Duodenal mucosa (tissue), 2 donors: ENCODE data around the gene TMEM219.

Source experiments
- H3K27ac ChIP-seq: one replicate; pipeline ENCODE4 v1.7.0; 2013; ENCODE audit warnings: low read depth, low read length
- H3K27me3 ChIP-seq, 2 donors: one replicate each; pipeline ENCODE4 v1.7.0; 2013; ENCODE audit warnings: low read length in 2 of 2, control low read depth in 1 of 2; ENCODE audit not compliant: insufficient read depth in 2 of 2, control insufficient read depth in 1 of 2
- H3K36me3 ChIP-seq, 2 donors: one replicate each; pipeline ENCODE4 v1.7.0; 2013; ENCODE audit warnings: low read length in 2 of 2, control low read depth in 1 of 2; ENCODE audit not compliant: insufficient read depth in 2 of 2, control insufficient read depth in 1 of 2
- H3K4me1 ChIP-seq, 2 donors: one replicate each; pipeline ENCODE4 v1.7.0; 2013; ENCODE audit warnings: low read length in 2 of 2, control low read depth in 1 of 2; ENCODE audit not compliant: insufficient read depth in 2 of 2, control insufficient read depth in 1 of 2
- H3K4me3 ChIP-seq, 2 donors: one replicate each; pipeline ENCODE4 v1.7.0; 2013; ENCODE audit warnings: low read length in 2 of 2, low read depth in 1 of 2
- H3K9ac ChIP-seq, 2 donors: one replicate each; pipeline ENCODE4 v1.7.0; 2013; ENCODE audit warnings: low read length in 2 of 2, low read depth in 1 of 2
- H3K9me3 ChIP-seq, 2 donors: one replicate each; pipeline ENCODE4 v1.7.0; 2013; ENCODE audit warnings: low read length in 2 of 2, control low read depth in 1 of 2; ENCODE audit not compliant: control insufficient read depth in 1 of 2

TMEM219 gene

GRCh38 chr16:29982560-29983419, 20.9 kb downstream of the TMEM219 start:
- Histone ChIP-seq H3K36me3 (peaks cover 81 to 92% of the 10 kb centered on the region in 2 donors), H3K9me3 (no peaks in the 10 kb centered on the region), H3K27me3 (no peaks in the 10 kb centered on the region), H3K4me3 (no peak overlapping the region), H3K27ac (no peak overlapping the region), H3K4me1 (no peaks in the 10 kb centered on the region), H3K9ac (no peak overlapping the region)

DNA sequence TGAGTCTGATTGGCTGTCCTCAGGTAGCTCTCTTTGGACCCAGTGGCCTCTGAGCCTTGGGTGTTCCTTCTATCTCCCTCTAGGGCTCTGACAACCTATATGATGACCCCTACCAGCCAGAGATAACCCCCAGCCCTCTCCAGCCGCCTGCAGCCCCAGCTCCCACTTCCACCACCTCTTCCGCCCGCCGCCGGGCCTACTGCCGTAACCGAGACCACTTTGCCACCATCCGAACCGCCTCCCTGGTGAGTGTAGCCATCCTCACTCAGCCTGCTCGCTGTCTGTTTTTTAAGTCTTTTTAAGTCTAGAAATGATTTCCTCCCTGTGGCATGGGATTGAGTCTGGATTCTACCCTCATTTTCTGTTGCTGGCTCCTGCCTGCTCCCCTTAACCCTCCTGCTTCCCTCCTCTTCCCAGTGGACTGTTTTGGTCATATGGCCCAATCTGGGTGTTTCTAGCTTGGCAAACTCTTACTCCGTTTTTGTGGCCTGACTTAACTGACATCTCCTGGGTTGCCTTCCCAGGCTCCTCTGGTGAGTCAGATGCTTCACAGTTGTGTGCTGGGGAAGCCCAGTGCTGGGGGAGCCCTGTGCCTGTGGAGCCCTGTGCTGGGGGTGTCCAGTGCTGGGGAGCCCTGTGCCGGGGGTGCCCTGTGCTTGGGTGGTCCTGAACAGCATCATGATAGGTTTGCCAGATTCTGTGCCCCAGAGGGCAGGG, 21.7 kb downstream of the TMEM219 start:
- no peaks in the 10 kb centered on the region for H3K4me1 ChIP-seq
- H3K4me3 ChIP-seq, result no peak overlapping the region
- H3K27me3 ChIP-seq, result no peaks in the 10 kb centered on the region
- peaks cover 82 to 92% of the 10 kb centered on the region in 2 donors for H3K36me3 ChIP-seq
- no peak overlapping the region for H3K27ac ChIP-seq
- H3K9me3 ChIP-seq, result no peaks in the 10 kb centered on the region
- no peak overlapping the region for H3K9ac ChIP-seq

- H3K27me3 ChIP-seq, result no peaks in the 10 kb centered on the region
- peaks cover 80 to 92% of the 10 kb centered on the region in 2 donors for H3K36me3 ChIP-seq
- H3K4me3 ChIP-seq, result no peak overlapping the region
- H3K9me3 ChIP-seq, result no peaks in the 10 kb centered on the region
- H3K4me1 ChIP-seq, result no peaks in the 10 kb centered on the region
- H3K9ac ChIP-seq, result no peak overlapping the region
- H3K27ac ChIP-seq, result no peak overlapping the region
Observed at GRCh38 chr16:29984137-29984763, 22.4 kb downstream of the TMEM219 start.

DNA sequence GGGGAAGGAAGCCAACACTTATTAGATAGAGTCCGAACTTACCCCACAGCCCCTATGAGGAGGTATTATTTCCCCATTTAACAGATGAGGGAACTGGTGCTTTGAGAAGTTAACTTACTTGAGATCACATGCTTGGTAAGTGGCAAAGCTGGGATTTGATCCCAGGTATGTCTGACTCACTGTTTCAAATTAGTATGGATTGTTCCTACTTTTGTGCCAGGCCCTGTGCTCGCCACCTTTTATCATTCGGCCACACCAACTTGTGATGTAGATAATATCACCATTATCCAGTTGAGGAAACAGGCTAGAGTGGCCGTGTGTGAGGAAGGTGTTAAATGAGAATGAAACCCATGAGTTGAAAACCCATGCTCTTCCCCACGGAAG, 22.9 kb downstream of the TMEM219 start:
- Histone ChIP-seq H3K4me1 (no peaks in the 10 kb centered on the region), H3K4me3 (no peak overlapping the region), H3K27ac (no peak overlapping the region), H3K9me3 (no peaks in the 10 kb centered on the region), H3K9ac (no peak overlapping the region), H3K36me3 (peaks cover 80 to 92% of the 10 kb centered on the region in 2 donors), H3K27me3 (no peaks in the 10 kb centered on the region)

DNA sequence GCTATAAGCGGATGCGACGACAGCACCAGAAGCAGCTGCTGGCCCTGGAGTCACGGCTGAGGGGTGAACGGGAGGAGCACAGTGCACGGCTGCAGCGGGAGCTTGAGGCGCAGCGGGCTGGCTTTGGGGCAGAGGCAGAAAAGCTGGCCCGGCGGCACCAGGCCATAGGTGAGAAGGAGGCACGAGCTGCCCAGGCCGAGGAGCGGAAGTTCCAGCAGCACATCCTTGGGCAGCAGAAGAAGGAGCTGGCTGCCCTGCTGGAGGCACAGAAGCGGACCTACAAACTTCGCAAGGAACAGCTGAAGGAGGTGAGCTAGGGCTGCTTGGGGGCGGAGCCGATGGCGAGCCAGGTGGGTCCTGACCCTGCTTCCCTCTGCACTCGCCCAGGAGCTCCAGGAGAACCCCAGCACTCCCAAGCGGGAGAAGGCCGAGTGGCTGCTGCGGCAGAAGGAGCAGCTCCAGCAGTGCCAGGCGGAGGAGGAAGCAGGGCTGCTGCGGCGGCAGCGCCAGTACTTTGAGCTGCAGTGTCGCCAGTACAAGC, 23.5 kb downstream of the TMEM219 start:
- Histone ChIP-seq H3K27me3 (no peaks in the 10 kb centered on the region), H3K4me1 (no peaks in the 10 kb centered on the region), H3K9ac (no peak overlapping the region), H3K27ac (no peak overlapping the region), H3K4me3 (no peak overlapping the region), H3K36me3 (peaks cover 77 to 87% of the 10 kb centered on the region in 2 donors), H3K9me3 (no peaks in the 10 kb centered on the region)

- Histone ChIP-seq H3K4me3 (no peak overlapping the region), H3K36me3 (peaks cover 76 to 87% of the 10 kb centered on the region in 2 donors), H3K4me1 (no peaks in the 10 kb centered on the region), H3K9me3 (no peaks in the 10 kb centered on the region), H3K9ac (no peak overlapping the region), H3K27ac (no peak overlapping the region), H3K27me3 (no peaks in the 10 kb centered on the region)
Observed at GRCh38 chr16:29986231-29986630, 24.4 kb downstream of the TMEM219 start.

GRCh38 chr16:29986931-29987330, 25.1 kb downstream of the TMEM219 start:
- no peaks in the 10 kb centered on the region for H3K4me1 ChIP-seq
- peaks cover 70 to 87% of the 10 kb centered on the region in 2 donors for H3K36me3 ChIP-seq
- H3K9ac ChIP-seq, result no peak overlapping the region
- no peaks in the 10 kb centered on the region for H3K27me3 ChIP-seq
- H3K4me3 ChIP-seq, result no peak overlapping the region
- H3K27ac ChIP-seq, result no peak overlapping the region
- H3K9me3 ChIP-seq, result no peaks in the 10 kb centered on the region

DNA sequence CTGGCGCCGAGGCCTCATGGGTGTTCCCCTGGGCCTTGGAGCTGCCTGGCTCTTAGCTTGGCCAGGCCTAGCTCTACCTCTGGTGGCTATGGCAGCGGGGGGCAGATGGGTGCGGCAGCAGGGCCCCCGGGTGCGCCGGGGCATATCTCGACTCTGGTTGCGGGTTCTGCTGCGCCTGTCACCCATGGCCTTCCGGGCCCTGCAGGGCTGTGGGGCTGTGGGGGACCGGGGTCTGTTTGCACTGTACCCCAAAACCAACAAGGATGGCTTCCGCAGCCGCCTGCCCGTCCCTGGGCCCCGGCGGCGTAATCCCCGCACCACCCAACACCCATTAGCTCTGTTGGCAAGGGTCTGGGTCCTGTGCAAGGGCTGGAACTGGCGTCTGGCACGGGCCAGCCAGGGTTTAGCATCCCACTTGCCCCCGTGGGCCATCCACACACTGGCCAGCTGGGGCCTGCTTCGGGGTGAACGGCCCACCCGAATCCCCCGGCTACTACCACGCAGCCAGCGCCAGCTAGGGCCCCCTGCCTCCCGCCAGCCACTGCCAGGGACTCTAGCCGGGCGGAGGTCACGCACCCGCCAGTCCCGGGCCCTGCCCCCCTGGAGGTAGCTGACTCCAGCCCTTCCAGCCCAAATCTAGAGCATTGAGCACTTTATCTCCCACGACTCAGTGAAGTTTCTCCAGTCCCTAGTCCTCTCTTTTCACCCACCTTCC, 25.6 kb downstream of the TMEM219 start:
- Histone ChIP-seq H3K9me3 (no peaks in the 10 kb centered on the region), H3K4me3 (no peak overlapping the region), H3K9ac (no peak overlapping the region), H3K27me3 (no peaks in the 10 kb centered on the region), H3K27ac (no peak overlapping the region), H3K4me1 (no peaks in the 10 kb centered on the region), H3K36me3 (peaks cover 67 to 86% of the 10 kb centered on the region in 2 donors)

- Histone ChIP-seq H3K9ac (no peak overlapping the region), H3K4me3 (no peak overlapping the region), H3K4me1 (no peaks in the 10 kb centered on the region), H3K36me3 (peaks cover 61 to 86% of the 10 kb centered on the region in 2 donors), H3K9me3 (no peaks in the 10 kb centered on the region), H3K27me3 (no peaks in the 10 kb centered on the region), H3K27ac (no peak overlapping the region)
Observed at GRCh38 chr16:29988346-29989075, 26.6 kb downstream of the TMEM219 start.
